Ishikawa (cell line): ENCODE data around the gene MAGT1.

Source experiments
- CEBPB ChIP-seq: IDR thresholded peaks from 2 replicates; pipeline ENCODE4 v1.6.1; 2012
- EGR1 ChIP-seq: IDR thresholded peaks from 2 replicates; pipeline ENCODE4 v1.6.1; 2012
- FOXM1 ChIP-seq: IDR thresholded peaks from 2 replicates; pipeline ENCODE4 v1.6.1; 2012; ENCODE audit warnings: low read depth, borderline replicate concordance
- TAF1 ChIP-seq: IDR thresholded peaks from 2 replicates; pipeline ENCODE4 v1.6.1; 2012; ENCODE audit warnings: low read depth, mild to moderate bottlenecking
- YY1 ChIP-seq: IDR thresholded peaks from 2 replicates; pipeline ENCODE4 v1.6.1; 2012; ENCODE audit warnings: low read depth
- ZBTB7A ChIP-seq: IDR thresholded peaks from 2 replicates; pipeline ENCODE4 v1.6.1; 2012; ENCODE audit warnings: low read depth

- TF ChIP-seq ZBTB7A (no peak), YY1 (no peak), CEBPB (no peak), EGR1 (no peak), TAF1 (no peak), FOXM1 (no peak)
Measured at GRCh38 chrX:77779695-77780094, 115.5 kb downstream of the MAGT1 start.
